B cell (primary cell): ENCODE measurements around the gene TRIM56. TPM values are rescaled to one million over a fixed set of nuclear protein-coding genes. Genes with fewer than 3 reads are reported as not detected.

ENCODE experiments used
- ATAC-seq: fragments of 200-7000 bp; cut with Tn5 transposase; one replicate; pipeline ENCODE4 v1.10.0; 2021; ENCODE audit warnings: low read depth, mild to moderate bottlenecking, moderate number of reproducible peaks, moderate library complexity
- CTCF ChIA-PET: fragments of 350-600 bp; sonication (Branson Sonifier 250); formaldehyde crosslinking; loops from one replicate; lab custom pipeline; 2021; ENCODE audit warnings: antibody characterized with exemption, inconsistent platforms; lab: Charles Lee
- POLR2A ChIA-PET: fragments of 350-600 bp; sonication (Branson Sonifier 250); formaldehyde crosslinking; loops from one replicate; lab custom pipeline; 2021; ENCODE audit warnings: antibody characterized with exemption; lab: Charles Lee
- DNase-seq: peaks from one replicate; pipeline ENCODE4 v3.0.0; 2013
- H2AFZ ChIP-seq: 2 replicates; pipeline ENCODE4 v1.6.1; 2012; ENCODE audit warnings: mild to moderate bottlenecking, low read depth, low read length; ENCODE audit not compliant: insufficient read depth, poor library complexity, severe bottlenecking
- H3K27ac ChIP-seq, 2 donors: 1 replicate in 1 of 2; 2 replicates in 1 of 2; pipeline ENCODE4 v1.5.1; 2012 to 2013; ENCODE audit warnings: low read length in 2 of 2, mild to moderate bottlenecking in 2 of 2, moderate library complexity in 1 of 2
- H3K27me3 ChIP-seq, 4 experiments: fragments of 200-600 bp in 1 of 4; sonication (generic) in 1 of 4; replicated peaks in 1 of 4; 1 replicate in 2 of 4; 2 replicates in 2 of 4; pipeline versions ENCODE4 v1.6.1 to v1.7.0; 2013 to 2016; ENCODE audit warnings: low read length in 3 of 4, mild to moderate bottlenecking in 2 of 4, mixed read lengths in 1 of 4, moderate library complexity in 1 of 4; ENCODE audit not compliant: insufficient read depth in 4 of 4, control insufficient read depth in 3 of 4; ENCODE audit errors: control extremely low read depth in 1 of 4
- H3K36me3 ChIP-seq, 2 experiments: replicated peaks in 1 of 2; 1 replicate in 1 of 2; 2 replicates in 1 of 2; pipeline versions ENCODE4 v1.6.1 to v1.7.1; 2013; ENCODE audit warnings: low read length in 1 of 2; ENCODE audit not compliant: insufficient read depth in 2 of 2, control insufficient read depth in 1 of 2; ENCODE audit errors: control extremely low read depth in 1 of 2, extremely low read depth in 1 of 2
- H3K4me1 ChIP-seq, 2 donors: fragments of 200-600 bp in 1 of 2; sonication (generic) in 1 of 2; 1 replicate in 1 of 2; 2 replicates in 1 of 2; pipeline versions ENCODE4 v1.5.1 to v1.6.1; 2013 to 2017; ENCODE audit warnings: low read length in 2 of 2; ENCODE audit not compliant: control insufficient read depth in 2 of 2, insufficient read depth in 2 of 2
- H3K4me2 ChIP-seq: replicated peaks from 2 replicates; pipeline ENCODE3; 2012; ENCODE audit warnings: mild to moderate bottlenecking, low read depth, low read length; ENCODE audit not compliant: poor library complexity, severe bottlenecking
- H3K4me3 ChIP-seq, 5 experiments: fragments of 200-600 bp in 1 of 5; sonication (generic) in 1 of 5; 1 replicate in 3 of 5; 2 replicates in 2 of 5; pipeline versions ENCODE4 v1.5.1 to v1.7.0; 2011 to 2016; ENCODE audit warnings: low read length in 4 of 5, mild to moderate bottlenecking in 4 of 5, low read depth in 2 of 5, control low read depth in 1 of 5, moderate library complexity in 1 of 5; ENCODE audit not compliant: insufficient read depth in 1 of 5; ENCODE audit errors: control extremely low read depth in 1 of 5, extremely low read depth in 1 of 5
- H3K79me2 ChIP-seq: fragments of 200-600 bp; sonication (generic); one replicate; pipeline ENCODE4 v1.6.0; 2016; ENCODE audit warnings: low read length; ENCODE audit not compliant: control insufficient read depth, insufficient read depth
- H3K9ac ChIP-seq: fragments of 200-600 bp; sonication (generic); 2 replicates; pipeline ENCODE4 v1.6.1; 2017; ENCODE audit warnings: mild to moderate bottlenecking, low read length, moderate library complexity
- H3K9me3 ChIP-seq, 3 donors: one replicate each; pipeline versions ENCODE4 v1.6.1 to v1.7.1; 2013; ENCODE audit warnings: low read length in 2 of 3; ENCODE audit not compliant: control insufficient read depth in 2 of 3, insufficient read depth in 1 of 3; ENCODE audit errors: control extremely low read depth in 1 of 3
- H4K20me1 ChIP-seq: 2 replicates; pipeline ENCODE4 v1.6.0; 2012; ENCODE audit warnings: mild to moderate bottlenecking, low read length; ENCODE audit not compliant: insufficient read depth, control insufficient read depth, poor library complexity, severe bottlenecking
- H3K27ac Mint-ChIP-seq: one replicate; pipeline ENCODE4 v1.8.0; 2021; ENCODE audit warnings: mixed read lengths
- H3K27me3 Mint-ChIP-seq: one replicate; pipeline ENCODE4 v1.8.0; 2021; ENCODE audit warnings: mixed read lengths
- H3K4me1 Mint-ChIP-seq: one replicate; pipeline ENCODE4 v1.8.0; 2021; ENCODE audit warnings: mixed read lengths
- H3K4me3 Mint-ChIP-seq: one replicate; pipeline ENCODE4 v1.8.0; 2021; ENCODE audit warnings: mixed read lengths
- H3K9me3 Mint-ChIP-seq: one replicate; pipeline ENCODE4 v1.8.0; 2022; ENCODE audit warnings: mixed read lengths; ENCODE audit not compliant: insufficient read depth
- EZH2 ChIP-seq: IDR thresholded peaks from 2 replicates; pipeline ENCODE4 v1.6.1; 2012; ENCODE audit warnings: borderline replicate concordance, low read depth, mild to moderate bottlenecking, moderate library complexity, low read length; ENCODE audit not compliant: insufficient read depth, poor library complexity, severe bottlenecking
- WGBS: methylation state at CpG from one replicate; pipeline ENCODE4 v1.1.5; 2013; ENCODE audit warnings: missing lambda C conversion rate; ENCODE audit not compliant: insufficient coverage; 5-methylcytosine and 5-hydroxymethylcytosine counted together
- intact Hi-C: fragments of 100-400 bp; cut with micrococcal nuclease; formaldehyde crosslinking; loops from one replicate; pipeline ENCODE4 v1.10.0; 2022
- polyA plus RNA-seq: library from polyadenylated mRNA; depleted of rRNA; stranded (reverse); fragments of >200 nt; gene quantifications from 2 replicates; pipeline ENCODE4 v1.2.3, GENCODE V29; 2012
- total RNA-seq, 2 donors: library from RNA; stranded (reverse); fragments of 120-200 nt in 1 of 2; gene quantifications; 1 replicate in 1 of 2; 2 replicates in 1 of 2; pipeline versions ENCODE4 v1.2.3 to v1.2.4, GENCODE V29; 2013 to 2022
- TF ChIP-seq, protein P1 (sequence below): fragments of 200-600 bp; IDR thresholded peaks from one replicate; pipeline ENCODE4 v1.8.0; 2022; ENCODE audit warnings: antibody characterized with exemption, mild to moderate bottlenecking

The TRIM56 gene
- total and polyA plus RNA-seq, 2 donors (not counting 1 experiment from before 2014, with no cell fraction given), result 8.4 to 85.7 TPM

DNA sequence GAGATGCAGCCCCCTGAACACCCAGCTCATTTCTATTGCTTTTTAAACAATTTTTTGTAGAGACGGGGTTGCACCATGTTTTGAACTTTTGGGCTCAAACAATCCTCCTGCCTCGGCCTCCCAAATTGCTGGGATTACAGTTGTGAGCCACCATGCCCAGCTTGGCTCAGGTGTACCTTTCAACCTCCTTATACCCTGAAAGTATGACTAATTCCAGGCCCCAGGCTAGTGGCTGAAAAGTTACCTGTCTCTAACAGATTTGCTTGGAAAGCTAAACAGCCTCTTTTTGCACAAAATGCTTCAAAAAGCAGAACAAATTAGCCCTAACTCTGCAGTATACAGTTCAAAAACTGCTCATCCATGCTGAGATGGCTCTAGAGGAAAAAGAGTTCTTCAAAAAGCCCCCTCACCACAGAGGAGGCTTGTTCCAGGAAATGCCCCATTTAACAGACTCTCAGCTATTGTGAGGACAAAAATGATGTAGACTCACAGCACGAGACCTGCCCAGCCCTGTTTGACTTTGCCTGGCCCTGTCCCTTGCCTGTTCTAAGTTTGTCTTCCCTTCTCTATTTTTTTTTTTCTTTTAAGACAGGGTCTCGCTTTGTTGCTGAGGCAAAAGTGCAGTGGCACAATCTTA is 55.6 kb downstream of the TRIM56 start:
- H3K9ac ChIP-seq, result no peak overlapping the region
- no peak overlapping the region for H3K4me2 ChIP-seq
- DNase-seq (no peak), ATAC-seq (no peak)
- intact Hi-C loops, result loop anchor here (10.0 kb wide), 1 partner anchor 246 kb away; the partner anchor contains the start of gene ACHE
- CTCF ChIA-PET, result interaction anchor here (0.6 to 7.2 kb wide), 11 partner anchors 14 to 242 kb away, joined by 3 to 156 read pairs (median 3); partner anchors contain the start of genes AP1S1, PLOD3, SERPINE1 and VGF
- no peaks in the 10 kb centered on the region for H3K36me3 ChIP-seq
- POLR2A ChIA-PET, result no interaction called here
- no peak overlapping the region for H3K27ac ChIP-seq
- H3K4me3 ChIP-seq, result no peak overlapping the region
- no peaks in the 10 kb centered on the region for H3K79me2 ChIP-seq
- peaks cover 0 to 18% (median 4%) of the 10 kb centered on the region in 4 experiments for H3K27me3 ChIP-seq
- no peaks in the 10 kb centered on the region for H3K9me3 ChIP-seq
- no peaks in the 10 kb centered on the region for H3K9me3 Mint-ChIP-seq
- 89% methylated on average over 4 of the region's 4 CpGs for WGBS
- H4K20me1 ChIP-seq, result no peaks in the 10 kb centered on the region
- H3K4me3 Mint-ChIP-seq, result no peak overlapping the region
- peaks cover 13% of the 10 kb centered on the region for H3K4me1 Mint-ChIP-seq
- peaks cover 0 to 10% of the 10 kb centered on the region in 2 donors for H3K4me1 ChIP-seq
- no peak overlapping the region for H2AFZ ChIP-seq
- no peak overlapping the region for H3K27ac Mint-ChIP-seq
- peaks cover 24% of the 10 kb centered on the region for H3K27me3 Mint-ChIP-seq
- TF ChIP-seq, protein P1, sequence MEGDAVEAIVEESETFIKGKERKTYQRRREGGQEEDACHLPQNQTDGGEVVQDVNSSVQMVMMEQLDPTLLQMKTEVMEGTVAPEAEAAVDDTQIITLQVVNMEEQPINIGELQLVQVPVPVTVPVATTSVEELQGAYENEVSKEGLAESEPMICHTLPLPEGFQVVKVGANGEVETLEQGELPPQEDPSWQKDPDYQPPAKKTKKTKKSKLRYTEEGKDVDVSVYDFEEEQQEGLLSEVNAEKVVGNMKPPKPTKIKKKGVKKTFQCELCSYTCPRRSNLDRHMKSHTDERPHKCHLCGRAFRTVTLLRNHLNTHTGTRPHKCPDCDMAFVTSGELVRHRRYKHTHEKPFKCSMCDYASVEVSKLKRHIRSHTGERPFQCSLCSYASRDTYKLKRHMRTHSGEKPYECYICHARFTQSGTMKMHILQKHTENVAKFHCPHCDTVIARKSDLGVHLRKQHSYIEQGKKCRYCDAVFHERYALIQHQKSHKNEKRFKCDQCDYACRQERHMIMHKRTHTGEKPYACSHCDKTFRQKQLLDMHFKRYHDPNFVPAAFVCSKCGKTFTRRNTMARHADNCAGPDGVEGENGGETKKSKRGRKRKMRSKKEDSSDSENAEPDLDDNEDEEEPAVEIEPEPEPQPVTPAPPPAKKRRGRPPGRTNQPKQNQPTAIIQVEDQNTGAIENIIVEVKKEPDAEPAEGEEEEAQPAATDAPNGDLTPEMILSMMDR, result no peak
- TF ChIP-seq EZH2, result no peak

Other genes with a start within 250 kb of the TRIM56 start
- 77.4 and 80.1 TPM in 2 replicates for gene SLC12A9, start 232.8 kb upstream of the TRIM56 start, total RNA-seq
- 71.9 and 80.0 TPM in 2 replicates for gene SLC12A9, start 232.8 kb upstream of the TRIM56 start, polyA plus RNA-seq
- 13.4 and 13.8 TPM in 2 replicates for gene TRIP6, start 218.1 kb upstream of the TRIM56 start, total RNA-seq
- gene TRIP6, start 218.1 kb upstream of the TRIM56 start, polyA plus RNA-seq, result 6.7 and 6.8 TPM in 2 replicates
- gene SRRT, start 210.4 kb upstream of the TRIM56 start, total RNA-seq, result 209 and 224 TPM in 2 replicates
- gene SRRT, start 210.4 kb upstream of the TRIM56 start, polyA plus RNA-seq, result 198 TPM in 2 replicates
- 3.9 and 4.3 TPM in 2 replicates for gene UFSP1, start 195.8 kb upstream of the TRIM56 start, total RNA-seq
- 1.2 and 3.6 TPM in 2 replicates for gene UFSP1, start 195.8 kb upstream of the TRIM56 start, polyA plus RNA-seq
- gene ACHE, start 189.6 kb upstream of the TRIM56 start, total RNA-seq, result 0.15 and 0.24 TPM in 2 replicates
- 0.13 and 0.37 TPM in 2 replicates for gene ACHE, start 189.6 kb upstream of the TRIM56 start, polyA plus RNA-seq
- not detected in 2 replicates for gene MUC3A, start 135.9 kb upstream of the TRIM56 start, total RNA-seq
- gene MUC3A, start 135.9 kb upstream of the TRIM56 start, polyA plus RNA-seq, result not detected in 2 replicates
- gene MUC12, start 115.9 kb upstream of the TRIM56 start, total RNA-seq, result not detected in 2 replicates
- gene MUC12, start 115.9 kb upstream of the TRIM56 start, polyA plus RNA-seq, result 0.81 TPM in 1 of 2 replicates, not detected in the other
- gene MUC17, start 65.4 kb upstream of the TRIM56 start, total RNA-seq, result not detected in 2 replicates
- gene MUC17, start 65.4 kb upstream of the TRIM56 start, polyA plus RNA-seq, result not detected in 2 replicates
- gene SERPINE1, start 41.6 kb downstream of the TRIM56 start, total RNA-seq, result 0.07 TPM in 1 of 2 replicates, not detected in the other
- gene SERPINE1, start 41.6 kb downstream of the TRIM56 start, polyA plus RNA-seq, result 0.09 TPM in 2 replicates
- gene AP1S1, start 69.0 kb downstream of the TRIM56 start, total RNA-seq, result 10.3 and 11.4 TPM in 2 replicates
- 15.5 and 16.3 TPM in 2 replicates for gene AP1S1, start 69.0 kb downstream of the TRIM56 start, polyA plus RNA-seq
- 0.12 and 0.17 TPM in 2 replicates for gene VGF, start 80.1 kb downstream of the TRIM56 start, total RNA-seq
- gene VGF, start 80.1 kb downstream of the TRIM56 start, polyA plus RNA-seq, result 0.10 TPM in 2 replicates
- gene NAT16, start 94.8 kb downstream of the TRIM56 start, total RNA-seq, result not detected in 2 replicates
- not detected in 2 replicates for gene NAT16, start 94.8 kb downstream of the TRIM56 start, polyA plus RNA-seq
- not detected in 2 replicates for gene MOGAT3, start 115.6 kb downstream of the TRIM56 start, total RNA-seq
- gene MOGAT3, start 115.6 kb downstream of the TRIM56 start, polyA plus RNA-seq, result not detected in 2 replicates
- 47.5 and 47.9 TPM in 2 replicates for gene PLOD3, start 132.1 kb downstream of the TRIM56 start, total RNA-seq
- 35.5 and 40.1 TPM in 2 replicates for gene PLOD3, start 132.1 kb downstream of the TRIM56 start, polyA plus RNA-seq
- gene ZNHIT1, start 132.7 kb downstream of the TRIM56 start, total RNA-seq, result 37.3 and 38.4 TPM in 2 replicates
- gene ZNHIT1, start 132.7 kb downstream of the TRIM56 start, polyA plus RNA-seq, result 20.1 and 28.5 TPM in 2 replicates
- 27.2 and 31.1 TPM in 2 replicates for gene CLDN15, start 152.3 kb downstream of the TRIM56 start, total RNA-seq
- 36.4 and 42.1 TPM in 2 replicates for gene CLDN15, start 152.3 kb downstream of the TRIM56 start, polyA plus RNA-seq
- 95.5 and 105 TPM in 2 replicates for gene FIS1, start 159.6 kb downstream of the TRIM56 start, total RNA-seq
- gene FIS1, start 159.6 kb downstream of the TRIM56 start, polyA plus RNA-seq, result 188 and 245 TPM in 2 replicates
- 7.3 and 10.3 TPM in 2 replicates for gene IFT22, start 236.3 kb downstream of the TRIM56 start, total RNA-seq
- gene IFT22, start 236.3 kb downstream of the TRIM56 start, polyA plus RNA-seq, result 3.8 and 5.2 TPM in 2 replicates